ENCODE results near the gene ATP5PO.

The ATP5PO gene

GRCh38 chr21:33915368-33916199, at the start of gene ATP5PO:
TSS of gene ATP5PO (minus strand) at chr21:33915804. CDS start at chr21:33915763, 41 bp downstream.
- peak; percentile 97 for DNase-seq (ENCODE audit: low read depth)

GRCh38 chr21:33964706-33965325, 49.2 kb upstream of the ATP5PO start:
- no peak for DNase-seq (ENCODE audit: low read depth)

GRCh38 chr21:33963848-33964555, 48.4 kb upstream of the ATP5PO start:
- no peak for DNase-seq (ENCODE audit: low read depth)

- no peak for DNase-seq (ENCODE audit: low read depth)
Measured at GRCh38 chr21:33962290-33962689, 46.7 kb upstream of the ATP5PO start.

- no peak for DNase-seq (ENCODE audit: low read depth)
Measured at GRCh38 chr21:33961061-33961460, 45.5 kb upstream of the ATP5PO start.

GRCh38 chr21:33959680-33960079, 44.1 kb upstream of the ATP5PO start:
- DNase-seq (ENCODE audit: low read depth), result no peak

- no peak for DNase-seq (ENCODE audit: low read depth)
Measured at GRCh38 chr21:33954395-33954794, 38.8 kb upstream of the ATP5PO start.

GRCh38 chr21:33951276-33952178, 35.9 kb upstream of the ATP5PO start:
- DNase-seq (ENCODE audit: low read depth), result no peak

- no peak for DNase-seq (ENCODE audit: low read depth)
Measured at GRCh38 chr21:33950431-33951079, 35.0 kb upstream of the ATP5PO start.

- no peak for DNase-seq (ENCODE audit: low read depth)
Measured at GRCh38 chr21:33949516-33950430, 34.2 kb upstream of the ATP5PO start.

GRCh38 chr21:33948951-33949444, 33.4 kb upstream of the ATP5PO start:
- no peak for DNase-seq (ENCODE audit: low read depth)

GRCh38 chr21:33948096-33948950, 32.7 kb upstream of the ATP5PO start:
- DNase-seq (ENCODE audit: low read depth), result peak; percentile 49

GRCh38 chr21:33947451-33948095, 32.0 kb upstream of the ATP5PO start:
- DNase-seq (ENCODE audit: low read depth), result peak; percentile 93

GRCh38 chr21:33945652-33946270, 30.2 kb upstream of the ATP5PO start:
- no peak for DNase-seq (ENCODE audit: low read depth)

GRCh38 chr21:33944185-33944763, 28.7 kb upstream of the ATP5PO start:
- no peak for DNase-seq (ENCODE audit: low read depth)

GRCh38 chr21:33943293-33943692, 27.7 kb upstream of the ATP5PO start:
- DNase-seq (ENCODE audit: low read depth), result no peak

- no peak for DNase-seq (ENCODE audit: low read depth)
Measured at GRCh38 chr21:33942426-33942825, 26.8 kb upstream of the ATP5PO start.

- no peak for DNase-seq (ENCODE audit: low read depth)
Measured at GRCh38 chr21:33940881-33941245, 25.3 kb upstream of the ATP5PO start.
